Right atrium auricular region (tissue), 2 donors: ENCODE measurements around the gene ADARB2. TPM values are rescaled to one million over a fixed set of nuclear protein-coding genes. Genes with fewer than 3 reads are reported as not detected.

ENCODE experiments used
- DNase-seq: peaks from one replicate; pipeline ENCODE4 v3.0.0-alpha.2; 2019; ENCODE audit warnings: low spot score
- H3K27ac ChIP-seq, 2 donors: fragments of 200-600 bp; sonication (generic); 1 replicate in 1 of 2; 2 replicates in 1 of 2; pipeline ENCODE4 v1.5.1; 2016 to 2019
- H3K27me3 ChIP-seq, 2 donors: fragments of 200-600 bp; sonication (generic); one replicate each; pipeline versions ENCODE4 v1.5.1 to v1.6.0; 2017 to 2019
- H3K36me3 ChIP-seq: fragments of 200-600 bp; sonication (generic); one replicate; pipeline ENCODE4 v1.5.1; 2016
- H3K4me1 ChIP-seq, 2 donors: fragments of 200-600 bp; sonication (generic); one replicate each; pipeline versions ENCODE4 v1.5.1 to v1.6.0; 2017 to 2019
- H3K4me3 ChIP-seq, 2 donors: fragments of 200-600 bp; sonication (generic); 1 replicate in 1 of 2; 2 replicates in 1 of 2; pipeline ENCODE4 v1.5.1; 2017 to 2019; ENCODE audit warnings: mild to moderate bottlenecking in 1 of 2, moderate library complexity in 1 of 2
- H3K9me3 ChIP-seq, 2 donors: fragments of 200-600 bp; sonication (generic); one replicate each; pipeline ENCODE4 v1.5.1; 2019
- CTCF ChIP-seq, 2 donors: fragments of 200-600 bp; sonication (generic); IDR thresholded peaks; one replicate each; pipeline ENCODE4 v1.5.1; 2019; ENCODE audit warnings: antibody characterized with exemption in 2 of 2
- total RNA-seq, 2 donors: library from RNA; depleted of rRNA; stranded (reverse); fragments of >200 nt; gene quantifications; one replicate each; pipeline ENCODE4 v1.1.0, GENCODE V29; 2016

ADARB2 gene
- total RNA-seq, 2 donors from 2014 or later, result 0.33 to 0.71 TPM

GRCh38 chr10:1381339-1381738 is 356.0 kb downstream of the ADARB2 start:
- H3K9me3 ChIP-seq, result peaks cover 0 to 5% of the 10 kb centered on the region in 2 donors
- no peak for TF ChIP-seq CTCF (IDR thresholded peaks at IDR 0.05)
- H3K27me3 ChIP-seq, result no peaks in the 10 kb centered on the region
- no peak overlapping the region for H3K27ac ChIP-seq
- no peaks in the 10 kb centered on the region for H3K4me1 ChIP-seq
- DNase-seq, result no peak
- H3K4me3 ChIP-seq, result no peak overlapping the region
- H3K36me3 ChIP-seq, result no peaks in the 10 kb centered on the region

GRCh38 chr10:1380088-1380671 is 357.1 kb downstream of the ADARB2 start:
- H3K27ac ChIP-seq, result no peak overlapping the region
- no peaks in the 10 kb centered on the region for H3K4me1 ChIP-seq
- peak; percentile 43 for DNase-seq
- H3K27me3 ChIP-seq, result no peaks in the 10 kb centered on the region
- H3K36me3 ChIP-seq, result no peaks in the 10 kb centered on the region
- no peak overlapping the region for H3K4me3 ChIP-seq
- no peaks in the 10 kb centered on the region for H3K9me3 ChIP-seq
- TF ChIP-seq CTCF (IDR thresholded peaks at IDR 0.05), result no peak

- no peak overlapping the region for H3K27ac ChIP-seq
- DNase-seq, result no peak
- H3K4me1 ChIP-seq, result no peaks in the 10 kb centered on the region
- no peak for TF ChIP-seq CTCF (IDR thresholded peaks at IDR 0.05)
- no peaks in the 10 kb centered on the region for H3K27me3 ChIP-seq
- H3K9me3 ChIP-seq, result no peaks in the 10 kb centered on the region
- H3K4me3 ChIP-seq, result no peak overlapping the region
- no peaks in the 10 kb centered on the region for H3K36me3 ChIP-seq
These were observed 357.7 kb downstream of the ADARB2 start for GRCh38 chr10:1379601-1380000.

GRCh38 chr10:1378473-1378872 is 358.9 kb downstream of the ADARB2 start:
- Histone ChIP-seq H3K4me1 (no peaks in the 10 kb centered on the region), H3K36me3 (no peaks in the 10 kb centered on the region), H3K4me3 (no peak overlapping the region), H3K27ac (no peak overlapping the region), H3K27me3 (no peaks in the 10 kb centered on the region), H3K9me3 (no peaks in the 10 kb centered on the region)
- DNase-seq, result peak; percentile 36
- TF ChIP-seq CTCF (IDR thresholded peaks at IDR 0.05), result no peak

- no peak overlapping the region for H3K27ac ChIP-seq
- DNase-seq, result no peak
- TF ChIP-seq CTCF (IDR thresholded peaks at IDR 0.05), result no peak
- no peaks in the 10 kb centered on the region for H3K9me3 ChIP-seq
- H3K4me1 ChIP-seq, result no peaks in the 10 kb centered on the region
- no peaks in the 10 kb centered on the region for H3K36me3 ChIP-seq
- H3K4me3 ChIP-seq, result no peak overlapping the region
- no peaks in the 10 kb centered on the region for H3K27me3 ChIP-seq
These were observed 359.5 kb downstream of the ADARB2 start for GRCh38 chr10:1377740-1378397.

- TF ChIP-seq CTCF (IDR thresholded peaks at IDR 0.05), result no peak
- no peak overlapping the region for H3K27ac ChIP-seq
- no peaks in the 10 kb centered on the region for H3K27me3 ChIP-seq
These were observed 360.1 kb downstream of the ADARB2 start for GRCh38 chr10:1377231-1377630.

More at GRCh38 chr10:1377231-1377630, 360.1 kb downstream of the ADARB2 start:
- Histone ChIP-seq H3K4me1 (no peaks in the 10 kb centered on the region), H3K9me3 (no peaks in the 10 kb centered on the region), H3K4me3 (no peak overlapping the region), H3K36me3 (no peaks in the 10 kb centered on the region)
- no peak for DNase-seq
